Epithelial cell of prostate (primary cell): ENCODE measurements around the gene TRAF6.

Experiments used
- DNase-seq: peaks from one replicate; pipeline ENCODE4 v3.0.0-alpha.2; 2011; ENCODE audit warnings: low read depth, low spot score
- H3K27ac ChIP-seq: fragments of 450-650 bp; 2 replicates; pipeline ENCODE4 v1.5.1; 2017; ENCODE audit warnings: mild to moderate bottlenecking

The TRAF6 gene

GRCh38 chr11:36462321-36462720 lies 47.8 kb downstream of the TRAF6 start:
- DNase-seq = no peak
- H3K27ac ChIP-seq = no peak overlapping the region

GRCh38 chr11:36460220-36460619 lies 49.9 kb downstream of the TRAF6 start:
- DNase-seq = no peak

GRCh38 chr11:36459046-36459445 lies 51.0 kb downstream of the TRAF6 start:
- DNase-seq = no peak
- no peak overlapping the region for H3K27ac ChIP-seq

More at GRCh38 chr11:36460220-36460619, 49.9 kb downstream of the TRAF6 start:
- no peak overlapping the region for H3K27ac ChIP-seq

- DNase-seq = no peak
- H3K27ac ChIP-seq = no peak overlapping the region
Measured at GRCh38 chr11:36458129-36458915, 51.8 kb downstream of the TRAF6 start.

- peak overlapping the region; percentile 67 for H3K27ac ChIP-seq
- no peak for DNase-seq
Measured at GRCh38 chr11:36456156-36456555, 53.9 kb downstream of the TRAF6 start.

GRCh38 chr11:36455658-36456111 lies 54.4 kb downstream of the TRAF6 start:
- peak overlapping the region; percentile 67 for H3K27ac ChIP-seq
- peak; percentile 48 for DNase-seq

GRCh38 chr11:36454941-36455631 lies 55.0 kb downstream of the TRAF6 start:
- no peak for DNase-seq
- peak overlapping the region; percentile 67 for H3K27ac ChIP-seq

- no peak for DNase-seq
- H3K27ac ChIP-seq = no peak overlapping the region
Measured at GRCh38 chr11:36454551-36454940, 55.5 kb downstream of the TRAF6 start.

GRCh38 chr11:36453678-36454077 lies 56.4 kb downstream of the TRAF6 start:
- no peak for DNase-seq
- no peak overlapping the region for H3K27ac ChIP-seq

GRCh38 chr11:36452961-36453360 lies 57.1 kb downstream of the TRAF6 start:
- H3K27ac ChIP-seq = no peak overlapping the region
- no peak for DNase-seq

- no peak overlapping the region for H3K27ac ChIP-seq
- no peak for DNase-seq
Measured at GRCh38 chr11:36452236-36452940, 57.7 kb downstream of the TRAF6 start.

GRCh38 chr11:36451681-36452080 lies 58.4 kb downstream of the TRAF6 start:
- no peak overlapping the region for H3K27ac ChIP-seq
- no peak for DNase-seq

- H3K27ac ChIP-seq = no peak overlapping the region
- no peak for DNase-seq
Measured at GRCh38 chr11:36451045-36451444, 59.0 kb downstream of the TRAF6 start.

- DNase-seq = no peak
- no peak overlapping the region for H3K27ac ChIP-seq
Measured at GRCh38 chr11:36450110-36450572, 59.9 kb downstream of the TRAF6 start.

- H3K27ac ChIP-seq = no peak overlapping the region
- DNase-seq = no peak
Measured at GRCh38 chr11:36449561-36450096, 60.4 kb downstream of the TRAF6 start.

GRCh38 chr11:36447947-36448346 lies 62.1 kb downstream of the TRAF6 start:
- H3K27ac ChIP-seq = no peak overlapping the region
- no peak for DNase-seq

GRCh38 chr11:36447514-36447913 lies 62.6 kb downstream of the TRAF6 start:
- no peak overlapping the region for H3K27ac ChIP-seq
- DNase-seq = no peak

- H3K27ac ChIP-seq = no peak overlapping the region
- DNase-seq = no peak
Measured at GRCh38 chr11:36446135-36446534, 63.9 kb downstream of the TRAF6 start.

- H3K27ac ChIP-seq = no peak overlapping the region
- DNase-seq = no peak
Measured at GRCh38 chr11:36443661-36444060, 66.4 kb downstream of the TRAF6 start.

- H3K27ac ChIP-seq = no peak overlapping the region
- DNase-seq = no peak
Measured at GRCh38 chr11:36441610-36442208, 68.4 kb downstream of the TRAF6 start.
